Thyroid gland (tissue), 4 donors: ENCODE data around the gene JDP2. TPM values are rescaled to one million over a fixed set of nuclear protein-coding genes. Genes with fewer than 3 reads are reported as not detected.

Experiments
- DNase-seq, 2 donors: peaks; one replicate each; pipeline ENCODE4 v3.0.0-alpha.2; 2019
- H3K27ac ChIP-seq, 3 donors: fragments of 200-600 bp; sonication (generic); 1 replicate in 2 of 3; 2 replicates in 1 of 3; pipeline ENCODE4 v1.5.1; 2016 to 2019; ENCODE audit warnings: mild to moderate bottlenecking in 1 of 3, moderate library complexity in 1 of 3
- H3K27me3 ChIP-seq: fragments of 200-600 bp; sonication (generic); one replicate; pipeline ENCODE4 v1.5.1; 2019
- H3K36me3 ChIP-seq, 2 donors: fragments of 200-600 bp; sonication (generic); one replicate each; pipeline ENCODE4 v1.5.1; 2016 to 2019
- H3K4me1 ChIP-seq, 2 donors: fragments of 200-600 bp; sonication (generic); one replicate each; pipeline ENCODE4 v1.5.1; 2017 to 2019
- H3K4me3 ChIP-seq, 3 donors: fragments of 200-600 bp; sonication (generic); replicated peaks in 1 of 3; 1 replicate in 2 of 3; 2 replicates in 1 of 3; pipeline ENCODE4 v1.5.1; 2016; ENCODE audit warnings: mild to moderate bottlenecking in 1 of 3
- H3K9me3 ChIP-seq: fragments of 200-600 bp; sonication (generic); one replicate; pipeline ENCODE4 v1.5.1; 2017
- CTCF ChIP-seq, 6 experiments: fragments of 200-600 bp in 3 of 6; fragments of 450-650 bp in 3 of 6; sonication (generic) in 3 of 6; IDR thresholded peaks; one replicate each; pipeline ENCODE4 v1.5.1; 2016 to 2019; ENCODE audit warnings: antibody characterized with exemption in 6 of 6, mild to moderate bottlenecking in 2 of 6, inconsistent platforms in 1 of 6, moderate library complexity in 1 of 6
- POLR2A ChIP-seq, 2 donors: fragments of 450-650 bp; IDR thresholded peaks; one replicate each; pipeline ENCODE4 v1.6.1; 2017; ENCODE audit warnings: antibody characterized with exemption in 2 of 2, mild to moderate bottlenecking in 2 of 2, moderate library complexity in 1 of 2
- WGBS, 2 donors: methylation state at CpG; one replicate each; pipeline ENCODE4 v1.1.5; 2017; 5-methylcytosine and 5-hydroxymethylcytosine counted together
- intact Hi-C: fragments of 100-400 bp; cut with DNase I; formaldehyde crosslinking; loops from one replicate; pipeline ENCODE4 v1.15.1; 2023
- total RNA-seq, 4 donors: library from RNA; depleted of rRNA; stranded (reverse); fragments of >200 nt; gene quantifications; one replicate each; pipeline ENCODE4 v1.2.3, GENCODE V29; 2016

The JDP2 gene
- total RNA-seq, 4 donors from 2014 or later: 24.2 to 54.6 (median 36.3) TPM

GRCh38 chr14:75492832-75493591 lies 65.2 kb downstream of the JDP2 start:
- TF ChIP-seq CTCF (IDR thresholded peaks at IDR 0.05) (no peak), POLR2A (IDR thresholded peaks at IDR 0.05) (no peak)
- Histone ChIP-seq H3K36me3 (no peaks in the 10 kb centered on the region), H3K4me3 (no peak overlapping the region), H3K4me1 (no peaks in the 10 kb centered on the region), H3K27me3 (no peaks in the 10 kb centered on the region), H3K9me3 (no peaks in the 10 kb centered on the region), H3K27ac (no peak overlapping the region)
- intact Hi-C loops: loop anchor here (10.0 kb wide), 1 partner anchor 62 kb away; no protein-coding TSS in a partner anchor
- DNase-seq: no peak
- 92% methylated on average over 9 of the region's 9 CpGs for WGBS, 2 donors

- H3K36me3 ChIP-seq: no peaks in the 10 kb centered on the region
- no peak overlapping the region for H3K27ac ChIP-seq
- H3K27me3 ChIP-seq: no peaks in the 10 kb centered on the region
- no peaks in the 10 kb centered on the region for H3K4me1 ChIP-seq
- no peaks in the 10 kb centered on the region for H3K9me3 ChIP-seq
- intact Hi-C loops: loop anchor here (10.0 kb wide), 1 partner anchor 61 kb away; no protein-coding TSS in a partner anchor
- no peak overlapping the region for H3K4me3 ChIP-seq
- no peak for DNase-seq
- TF ChIP-seq POLR2A (IDR thresholded peaks at IDR 0.05) (no peak), CTCF (IDR thresholded peaks at IDR 0.05) (no peak)
- WGBS, 2 donors: 74 to 80% methylated on average over 8 of the region's 8 CpGs
Measured at GRCh38 chr14:75493592-75494087, 65.8 kb downstream of the JDP2 start.

DNA sequence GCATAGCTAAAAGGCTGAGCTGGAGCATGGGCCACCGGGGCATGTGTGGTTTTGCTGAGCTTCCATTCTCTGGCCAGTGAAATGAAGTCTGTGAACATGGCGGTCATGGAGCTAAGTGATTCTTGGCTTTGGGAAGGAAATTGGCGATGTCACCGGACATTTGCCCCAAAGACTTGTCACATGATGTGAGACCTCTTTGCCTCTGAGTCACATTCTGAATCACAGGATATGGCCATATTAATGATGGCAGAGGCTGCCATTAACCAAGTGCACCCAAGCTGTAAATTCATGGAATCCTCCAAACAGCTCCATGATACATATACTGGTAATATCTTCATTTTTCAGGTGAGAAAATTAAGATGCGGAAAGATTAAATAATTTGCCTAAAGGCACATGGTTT lies 67.1 kb downstream of the JDP2 start:
- Histone ChIP-seq H3K27ac (no peak overlapping the region), H3K4me1 (no peaks in the 10 kb centered on the region), H3K4me3 (no peak overlapping the region), H3K27me3 (no peaks in the 10 kb centered on the region), H3K9me3 (no peaks in the 10 kb centered on the region), H3K36me3 (no peaks in the 10 kb centered on the region)
- no peak for TF ChIP-seq CTCF (IDR thresholded peaks at IDR 0.05)
- no peak for TF ChIP-seq POLR2A (IDR thresholded peaks at IDR 0.05)
- WGBS, 2 donors: 94 to 95% methylated on average over 5 of the region's 5 CpGs
- intact Hi-C loops: loop anchor here (10.0 kb wide), 1 partner anchor 60 kb away; no protein-coding TSS in a partner anchor
- no peak for DNase-seq

- intact Hi-C loops: loop anchor here (10.0 kb wide), 1 partner anchor 59 kb away; no protein-coding TSS in a partner anchor
- H3K4me3 ChIP-seq: no peak overlapping the region
- 87% methylated on average over 3 of the region's 3 CpGs for WGBS, 2 donors
Measured at GRCh38 chr14:75495399-75495798, 67.6 kb downstream of the JDP2 start.

More at GRCh38 chr14:75495399-75495798, 67.6 kb downstream of the JDP2 start:
- Histone ChIP-seq H3K27me3 (no peaks in the 10 kb centered on the region), H3K4me1 (no peaks in the 10 kb centered on the region), H3K36me3 (no peaks in the 10 kb centered on the region), H3K27ac (no peak overlapping the region), H3K9me3 (no peaks in the 10 kb centered on the region)
- TF ChIP-seq POLR2A (IDR thresholded peaks at IDR 0.05): no peak
- no peak for TF ChIP-seq CTCF (IDR thresholded peaks at IDR 0.05)
- DNase-seq: no peak
